Epithelial cell of proximal tubule (primary cell): ENCODE measurements around the gene GDF15. TPM values are rescaled to one million over a fixed set of nuclear protein-coding genes. Genes with fewer than 3 reads are reported as not detected.
A peak's percentile ranks its signal among the peaks of the same experiment; 100 is the strongest.

Experiments
- DNase-seq: peaks from one replicate; pipeline ENCODE4 v3.0.0-alpha.2; 2011; ENCODE audit warnings: low read depth
- H3K4me3 ChIP-seq: 2 replicates; pipeline ENCODE4 v1.5.1; 2011; ENCODE audit warnings: low read depth, mild to moderate bottlenecking, low read length
- total RNA-seq: library from RNA; depleted of rRNA; stranded (reverse); fragments of >200 nt; gene quantifications from 2 replicates; pipeline ENCODE4 v1.2.3, GENCODE V29; 2015
- TF ChIP-seq, protein P1 (sequence below): conservative IDR thresholded peaks from 2 replicates; pipeline ENCODE4 v1.5.1; 2012; ENCODE audit warnings: low read depth, mild to moderate bottlenecking, low read length

GDF15 gene
- total RNA-seq, 1 donor from 2014 or later = 262 TPM

DNA sequence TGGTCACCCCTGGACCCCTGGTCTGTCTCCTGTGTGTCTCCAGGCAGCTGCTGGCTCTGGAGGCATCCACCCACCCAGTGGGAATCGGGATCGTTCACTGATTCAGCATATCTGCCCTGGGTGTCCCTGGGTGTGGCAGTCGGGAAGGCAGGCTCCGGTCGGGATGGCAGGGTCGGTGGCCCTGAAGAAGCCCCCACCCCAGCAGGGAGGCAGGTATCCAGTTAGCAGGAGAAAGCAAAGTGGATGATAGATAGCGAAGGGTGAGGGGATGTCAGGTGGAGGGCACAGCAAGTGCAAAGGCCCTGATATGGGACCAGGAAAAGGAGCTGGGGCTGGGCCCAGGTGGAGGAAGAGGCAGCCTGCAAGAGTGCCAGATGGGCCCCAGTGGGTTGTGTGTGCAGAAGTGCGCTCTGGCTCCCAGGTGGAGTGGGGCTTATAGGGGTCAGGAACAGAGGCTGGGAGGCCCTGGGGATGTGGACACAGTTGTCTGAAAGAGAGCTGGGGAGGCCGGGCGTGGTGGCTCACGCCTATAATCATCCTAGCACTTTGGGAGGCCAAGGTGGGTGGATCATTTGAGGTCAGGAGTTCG, 35.5 kb downstream of the GDF15 start:
- no peak for DNase-seq
- TF ChIP-seq, protein P1, sequence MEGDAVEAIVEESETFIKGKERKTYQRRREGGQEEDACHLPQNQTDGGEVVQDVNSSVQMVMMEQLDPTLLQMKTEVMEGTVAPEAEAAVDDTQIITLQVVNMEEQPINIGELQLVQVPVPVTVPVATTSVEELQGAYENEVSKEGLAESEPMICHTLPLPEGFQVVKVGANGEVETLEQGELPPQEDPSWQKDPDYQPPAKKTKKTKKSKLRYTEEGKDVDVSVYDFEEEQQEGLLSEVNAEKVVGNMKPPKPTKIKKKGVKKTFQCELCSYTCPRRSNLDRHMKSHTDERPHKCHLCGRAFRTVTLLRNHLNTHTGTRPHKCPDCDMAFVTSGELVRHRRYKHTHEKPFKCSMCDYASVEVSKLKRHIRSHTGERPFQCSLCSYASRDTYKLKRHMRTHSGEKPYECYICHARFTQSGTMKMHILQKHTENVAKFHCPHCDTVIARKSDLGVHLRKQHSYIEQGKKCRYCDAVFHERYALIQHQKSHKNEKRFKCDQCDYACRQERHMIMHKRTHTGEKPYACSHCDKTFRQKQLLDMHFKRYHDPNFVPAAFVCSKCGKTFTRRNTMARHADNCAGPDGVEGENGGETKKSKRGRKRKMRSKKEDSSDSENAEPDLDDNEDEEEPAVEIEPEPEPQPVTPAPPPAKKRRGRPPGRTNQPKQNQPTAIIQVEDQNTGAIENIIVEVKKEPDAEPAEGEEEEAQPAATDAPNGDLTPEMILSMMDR = no peak
- peak overlapping the region; percentile 75 for H3K4me3 ChIP-seq

DNA sequence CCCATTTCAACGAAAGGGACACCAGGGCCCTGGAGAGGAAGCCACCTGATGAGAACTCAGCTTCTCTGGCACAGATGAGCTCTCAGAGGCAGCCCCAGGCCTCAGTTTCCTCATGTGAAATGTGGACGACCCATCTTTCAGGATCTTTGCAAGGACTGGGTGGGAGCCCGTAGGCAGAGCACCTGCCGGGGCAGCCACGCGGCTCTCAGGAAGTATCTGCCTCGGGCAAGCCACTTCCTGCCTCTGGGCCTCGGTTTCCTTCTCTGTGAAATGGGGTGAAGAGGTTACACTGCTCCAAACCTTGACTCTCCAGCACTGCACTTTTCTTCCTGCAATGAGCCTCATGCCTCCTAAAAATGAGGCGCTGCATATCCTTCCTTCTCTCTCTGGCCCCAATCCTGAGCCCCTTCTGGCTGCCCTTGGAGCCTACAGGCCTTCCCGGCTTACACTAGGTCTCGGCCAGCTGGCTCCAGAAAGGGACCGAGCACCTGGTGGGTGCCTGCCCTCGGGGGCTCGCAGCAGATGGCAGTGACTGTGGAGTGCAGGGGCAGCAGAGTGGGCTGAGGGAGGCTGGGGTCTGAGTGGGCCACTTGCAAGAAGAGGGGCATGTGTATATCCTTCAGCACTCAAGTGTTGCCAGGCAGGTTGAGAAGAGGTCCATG, 36.7 kb downstream of the GDF15 start:
- TF ChIP-seq, protein P1 = no peak
- no peak overlapping the region for H3K4me3 ChIP-seq
- DNase-seq = no peak

GRCh38 chr19:18423258-18424020, 37.5 kb downstream of the GDF15 start:
- H3K4me3 ChIP-seq = no peak overlapping the region
- no peak for DNase-seq
- TF ChIP-seq, protein P1 = no peak

DNA sequence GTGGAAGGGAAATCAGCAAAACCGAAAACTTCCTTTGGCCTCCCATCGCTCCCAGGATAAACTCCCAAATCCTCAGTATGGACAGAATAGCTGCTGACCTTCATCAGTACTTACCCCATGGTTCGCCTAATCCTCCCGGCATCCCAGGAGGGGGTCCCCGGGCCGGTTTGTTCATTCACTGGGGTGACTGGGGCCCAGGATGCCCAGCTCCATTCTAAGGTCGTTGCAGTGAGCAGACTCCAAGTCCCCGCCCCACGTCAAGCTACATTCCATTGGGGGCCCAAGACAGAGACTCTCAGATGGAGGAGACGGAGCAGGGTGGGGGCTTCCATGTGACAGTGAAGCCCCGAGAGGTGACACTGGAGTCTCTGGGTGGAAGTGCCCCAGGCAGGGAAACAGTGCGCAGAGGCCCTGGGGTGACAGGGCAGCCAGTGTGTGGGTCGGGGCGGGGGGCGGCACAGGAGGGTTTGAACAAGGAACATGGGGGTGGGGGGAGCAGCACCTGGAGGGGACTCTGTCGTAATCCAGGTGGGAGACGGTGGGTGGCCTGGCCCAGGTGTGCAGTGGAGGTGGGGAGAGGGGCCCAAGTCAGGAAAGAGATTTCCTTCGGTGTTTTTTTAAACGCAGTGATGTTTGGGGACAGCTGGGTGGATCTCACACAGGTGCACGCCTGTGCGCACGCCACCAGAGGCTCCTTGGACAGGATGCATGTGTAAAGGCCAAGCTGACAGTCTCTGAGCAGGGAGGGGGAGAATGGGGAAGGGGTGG, 38.3 kb downstream of the GDF15 start:
- DNase-seq = no peak

GRCh38 chr19:18424890-18425514, 39.0 kb downstream of the GDF15 start:
- TF ChIP-seq, protein P1 = no peak
- no peak for DNase-seq

More for the DNA sequence above, 38.3 kb downstream of the GDF15 start:
- TF ChIP-seq, protein P1 = no peak
- H3K4me3 ChIP-seq = no peak overlapping the region

More at GRCh38 chr19:18424890-18425514, 39.0 kb downstream of the GDF15 start:
- no peak overlapping the region for H3K4me3 ChIP-seq
